HG03103 (cell line): Measurements from ENCODE around the gene SMPX.
"Not testable (repeated sequence)": the region's sequence is repeated elsewhere in the genome, so short reads cannot be mapped to it uniquely, and the experiment has no call there.

Source experiments
- ATAC-seq: cut with Tn5 transposase; IDR thresholded peaks from one replicate; pipeline ENCODE4 v1.9.1; 2021; ENCODE audit warnings: low read depth; ENCODE audit not compliant: unreplicated experiment

SMPX gene

GRCh38 chrX:21757960-21758359 lies at the start of gene SMPX:
SMPX (minus strand) TSS chrX:21758116; CDS start chrX:21754290, 3,826 bp downstream.
- no peak for ATAC-seq

- ATAC-seq = no peak
Measured at GRCh38 chrX:21806691-21807090, 48.8 kb upstream of the SMPX start.

- no peak for ATAC-seq
Measured at GRCh38 chrX:21802839-21803238, 44.9 kb upstream of the SMPX start.

- no peak for ATAC-seq
Measured at GRCh38 chrX:21802054-21802670, 44.2 kb upstream of the SMPX start.

GRCh38 chrX:21800344-21800770 lies 42.4 kb upstream of the SMPX start:
- no peak for ATAC-seq

GRCh38 chrX:21799767-21800166 lies 41.9 kb upstream of the SMPX start:
- no peak for ATAC-seq

GRCh38 chrX:21798677-21799219 lies 40.8 kb upstream of the SMPX start:
- ATAC-seq = peak; percentile 90

GRCh38 chrX:21781976-21782375 lies 24.1 kb upstream of the SMPX start:
- ATAC-seq = no peak

GRCh38 chrX:21781525-21781924 lies 23.6 kb upstream of the SMPX start:
- peak; percentile 52 for ATAC-seq

- ATAC-seq = no peak
Measured at GRCh38 chrX:21779095-21779494, 21.2 kb upstream of the SMPX start.

- ATAC-seq = no peak
Measured at GRCh38 chrX:21778236-21778635, 20.3 kb upstream of the SMPX start.

GRCh38 chrX:21775128-21775527 lies 17.2 kb upstream of the SMPX start:
- not testable (repeated sequence) for ATAC-seq

GRCh38 chrX:21773036-21773435 lies 15.1 kb upstream of the SMPX start:
- ATAC-seq = not testable (repeated sequence)

- ATAC-seq = no peak
Measured at GRCh38 chrX:21770631-21771321, 12.9 kb upstream of the SMPX start.

GRCh38 chrX:21766101-21766500 lies 8.2 kb upstream of the SMPX start:
- no peak for ATAC-seq

GRCh38 chrX:21764008-21764407 lies 6.1 kb upstream of the SMPX start:
- no peak for ATAC-seq

- no peak for ATAC-seq
Measured at GRCh38 chrX:21758488-21758887, 572 bp upstream of the SMPX start.

GRCh38 chrX:21756785-21757529 lies 959 bp downstream of the SMPX start:
- no peak for ATAC-seq

- no peak for ATAC-seq
Measured at GRCh38 chrX:21749924-21750323, 8.0 kb downstream of the SMPX start.

- ATAC-seq = no peak
Measured at GRCh38 chrX:21748235-21748634, 9.7 kb downstream of the SMPX start.

GRCh38 chrX:21747558-21747957 lies 10.4 kb downstream of the SMPX start:
- no peak for ATAC-seq
